ENCODE measurements around the gene MRPL11.

Gene MRPL11

DNA sequence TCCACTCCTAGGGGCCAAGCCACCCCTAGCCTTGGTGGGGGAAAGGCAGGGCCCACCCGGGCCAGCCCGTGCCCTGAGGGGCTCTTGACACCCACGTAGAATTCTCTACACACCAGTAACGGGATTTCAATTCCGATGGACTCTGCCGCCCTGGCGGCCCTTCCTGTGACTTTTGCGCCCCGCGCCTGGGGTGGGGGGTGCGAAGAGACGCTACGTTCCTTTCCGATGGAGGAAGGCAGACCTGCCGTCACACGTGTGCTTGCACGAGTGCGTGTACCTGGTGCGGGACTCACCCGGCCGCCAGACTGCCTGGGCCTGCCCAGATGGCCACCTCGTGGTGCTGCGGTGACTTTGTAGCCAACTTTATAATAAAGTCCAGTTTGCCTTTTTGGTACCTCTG lies 12.3 kb downstream of the MRPL11 start:
- H3K4me3 ChIP-seq (ENCODE audit: low read depth, low read length) = no peak overlapping the region

DNA sequence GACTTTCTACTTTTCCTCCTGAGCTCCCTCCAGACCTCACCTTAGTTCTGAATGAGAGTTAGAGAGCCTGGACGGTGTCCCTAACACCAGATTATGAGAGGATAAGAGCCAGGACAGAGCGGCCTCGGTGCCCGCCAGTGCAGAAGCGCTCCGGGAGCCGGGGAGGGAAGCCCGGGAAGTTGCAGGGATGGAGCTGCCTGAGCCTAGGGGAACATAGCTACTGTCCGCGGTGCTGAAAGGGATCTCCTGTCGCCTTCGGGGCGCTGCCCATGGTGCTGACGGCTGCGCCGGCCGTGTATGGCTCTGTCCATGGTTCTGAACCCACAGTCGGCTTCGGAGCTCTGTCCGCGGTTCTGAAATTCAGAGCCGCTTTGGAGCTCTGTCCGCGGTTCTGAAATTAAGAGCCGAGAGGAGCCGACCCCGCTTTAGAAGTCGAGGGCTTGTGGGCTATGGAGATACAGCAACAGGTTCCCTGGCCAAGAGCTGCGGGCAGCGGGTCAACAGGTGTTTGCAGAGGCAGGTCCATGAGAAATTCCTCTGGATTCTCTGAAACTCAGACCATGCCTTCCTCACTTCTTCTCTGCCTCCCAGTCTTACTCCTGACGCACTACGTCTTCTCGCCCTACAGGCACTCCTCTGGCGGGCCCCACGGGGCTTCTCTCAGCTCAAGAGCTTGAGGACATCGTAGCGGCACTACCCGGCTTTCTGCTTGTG lies 17.0 kb downstream of the MRPL11 start:
- no peak overlapping the region for H3K4me3 ChIP-seq (ENCODE audit: low read depth, low read length)

More for the DNA sequence above, 12.3 kb downstream of the MRPL11 start:
- TF ChIP-seq, protein P1, sequence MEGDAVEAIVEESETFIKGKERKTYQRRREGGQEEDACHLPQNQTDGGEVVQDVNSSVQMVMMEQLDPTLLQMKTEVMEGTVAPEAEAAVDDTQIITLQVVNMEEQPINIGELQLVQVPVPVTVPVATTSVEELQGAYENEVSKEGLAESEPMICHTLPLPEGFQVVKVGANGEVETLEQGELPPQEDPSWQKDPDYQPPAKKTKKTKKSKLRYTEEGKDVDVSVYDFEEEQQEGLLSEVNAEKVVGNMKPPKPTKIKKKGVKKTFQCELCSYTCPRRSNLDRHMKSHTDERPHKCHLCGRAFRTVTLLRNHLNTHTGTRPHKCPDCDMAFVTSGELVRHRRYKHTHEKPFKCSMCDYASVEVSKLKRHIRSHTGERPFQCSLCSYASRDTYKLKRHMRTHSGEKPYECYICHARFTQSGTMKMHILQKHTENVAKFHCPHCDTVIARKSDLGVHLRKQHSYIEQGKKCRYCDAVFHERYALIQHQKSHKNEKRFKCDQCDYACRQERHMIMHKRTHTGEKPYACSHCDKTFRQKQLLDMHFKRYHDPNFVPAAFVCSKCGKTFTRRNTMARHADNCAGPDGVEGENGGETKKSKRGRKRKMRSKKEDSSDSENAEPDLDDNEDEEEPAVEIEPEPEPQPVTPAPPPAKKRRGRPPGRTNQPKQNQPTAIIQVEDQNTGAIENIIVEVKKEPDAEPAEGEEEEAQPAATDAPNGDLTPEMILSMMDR (IDR thresholded peaks at IDR 0.05; ENCODE audit: borderline replicate concordance, insufficient read depth, low read depth, low read length) = no peak

DNA sequence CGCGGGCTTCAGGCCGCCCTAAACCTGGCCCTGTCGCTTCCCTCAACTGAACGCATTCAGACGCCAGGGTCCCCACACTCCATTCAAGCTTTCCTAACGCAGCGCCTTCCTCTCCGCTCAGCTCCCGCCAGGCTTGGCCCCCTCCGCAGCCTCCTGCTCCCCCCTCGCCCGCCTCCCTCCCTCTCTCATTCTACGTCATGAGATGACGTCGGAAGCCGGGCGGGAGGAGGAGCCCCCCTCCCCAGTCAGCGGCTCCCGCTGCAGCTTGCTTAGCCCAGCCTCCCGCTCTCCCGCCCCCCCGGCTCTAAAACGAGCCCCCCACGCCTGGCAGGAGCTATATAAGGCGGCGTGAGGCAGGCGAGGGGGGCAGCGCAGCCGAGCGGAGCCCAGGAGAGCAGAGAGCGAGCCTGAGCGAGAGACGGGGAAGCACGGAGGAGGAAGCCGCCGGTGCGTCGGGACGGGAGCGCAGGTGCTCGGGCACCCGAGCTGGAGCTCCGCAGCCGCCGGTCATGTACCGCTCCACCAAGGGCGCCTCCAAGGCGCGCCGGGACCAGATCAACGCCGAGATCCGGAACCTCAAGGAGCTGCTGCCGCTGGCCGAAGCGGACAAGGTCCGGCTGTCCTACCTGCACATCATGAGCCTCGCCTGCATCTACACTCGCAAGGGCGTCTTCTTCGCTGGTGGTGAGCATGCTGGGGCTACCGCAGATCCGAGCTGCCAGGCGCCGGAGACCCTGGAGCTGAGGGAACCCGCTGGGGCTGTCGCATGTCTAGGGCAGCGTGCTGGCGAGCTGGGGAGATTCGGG lies 17.8 kb downstream of the MRPL11 start, which contains the start of gene NPAS4:
NPAS4 (plus strand) TSS at position 365 of the 806 bp plus-strand sequence; CDS start at position 510, 145 bp downstream.
- no peak within 1 kb of the TSS for H3K4me3 ChIP-seq (ENCODE audit: low read depth, low read length)
- TF ChIP-seq, protein P1 (IDR thresholded peaks at IDR 0.05; ENCODE audit: borderline replicate concordance, insufficient read depth, low read depth, low read length) = no peak

More for the DNA sequence above, 17.0 kb downstream of the MRPL11 start:
- TF ChIP-seq, protein P1 (IDR thresholded peaks at IDR 0.05; ENCODE audit: borderline replicate concordance, insufficient read depth, low read depth, low read length) = no peak

DNA sequence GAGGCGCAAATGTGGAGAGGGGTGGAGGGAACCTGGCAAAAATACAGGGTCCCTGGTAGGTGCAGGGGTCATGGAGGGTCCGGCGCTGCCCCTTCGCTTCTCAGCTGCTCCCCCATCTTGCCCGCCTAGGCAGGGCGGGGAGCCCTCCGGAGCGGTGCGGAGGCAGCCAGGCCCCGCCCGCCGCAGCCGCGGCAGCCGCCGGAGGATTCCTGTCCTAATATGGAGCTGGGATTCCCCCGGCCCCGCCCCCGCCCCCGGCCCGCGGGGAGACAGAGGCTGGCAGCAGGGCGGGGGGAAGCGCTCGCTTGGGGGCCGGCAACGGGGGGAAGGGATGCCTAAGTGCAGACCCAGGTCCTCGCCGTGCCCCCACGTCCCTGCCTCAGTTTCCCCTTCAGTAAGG lies 18.8 kb downstream of the MRPL11 start:
- TF ChIP-seq, protein P1 (IDR thresholded peaks at IDR 0.05; ENCODE audit: borderline replicate concordance, insufficient read depth, low read depth, low read length) = no peak
- H3K4me3 ChIP-seq (ENCODE audit: low read depth, low read length) = no peak overlapping the region

DNA sequence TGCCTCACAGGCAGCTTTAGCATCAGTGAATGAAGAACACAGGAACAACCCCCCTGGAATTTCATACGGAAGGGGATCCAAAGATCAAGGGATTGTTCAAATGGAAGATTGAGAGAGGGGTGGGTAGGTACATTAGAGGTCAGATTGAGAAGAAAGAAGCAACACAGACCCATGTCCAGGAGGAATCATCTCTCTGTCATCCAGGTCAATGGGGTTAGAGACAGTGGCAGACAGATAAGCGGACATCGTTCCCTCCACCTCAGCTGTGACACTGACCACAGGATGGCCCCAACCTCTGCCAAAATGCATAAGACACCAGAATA lies 19.7 kb downstream of the MRPL11 start:
- TF ChIP-seq, protein P1 (IDR thresholded peaks at IDR 0.05; ENCODE audit: borderline replicate concordance, insufficient read depth, low read depth, low read length) = no peak
- no peak overlapping the region for H3K4me3 ChIP-seq (ENCODE audit: low read depth, low read length)

DNA sequence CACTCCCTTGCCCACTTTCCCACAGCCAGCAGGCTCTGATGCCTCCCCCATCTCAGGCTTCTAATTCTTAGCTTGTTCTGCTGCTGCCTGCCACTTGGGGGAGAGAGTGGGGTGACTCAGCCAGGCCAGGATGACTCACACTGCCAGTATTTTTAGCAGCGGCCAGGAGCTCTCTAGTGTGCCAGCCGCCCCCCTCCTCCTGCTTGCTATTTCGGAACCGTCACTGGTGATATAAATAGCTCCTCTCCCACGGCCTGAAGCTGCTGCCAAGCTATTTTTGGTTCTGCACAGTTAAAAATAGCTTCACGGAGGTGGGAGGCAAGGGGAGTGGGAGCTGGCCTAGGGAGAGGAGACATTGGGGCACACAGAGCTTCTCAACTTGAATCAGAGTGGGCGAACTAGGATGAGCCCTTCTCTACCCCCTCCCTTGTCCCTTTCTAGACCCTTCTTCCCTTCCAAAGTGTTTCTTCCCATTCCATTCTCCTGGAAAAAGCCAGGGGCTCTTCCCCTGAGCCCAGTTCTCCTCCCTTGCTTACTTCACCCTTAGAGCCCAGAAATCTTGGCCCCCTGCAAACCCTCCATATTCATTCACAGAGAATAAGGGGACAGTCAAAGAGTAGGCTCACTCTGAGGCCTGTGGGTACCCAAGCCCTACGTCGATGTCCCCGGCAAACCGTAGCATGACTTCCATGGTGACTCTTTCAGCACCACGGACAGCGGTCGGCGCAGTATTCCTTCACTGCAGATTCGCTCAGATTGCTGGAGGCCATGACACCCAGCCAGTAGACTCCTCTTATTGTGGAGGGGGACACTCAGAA lies 20.3 kb downstream of the MRPL11 start:
- TF ChIP-seq, protein P1 (IDR thresholded peaks at IDR 0.05; ENCODE audit: borderline replicate concordance, insufficient read depth, low read depth, low read length) = peak; percentile 43; the same call in 1 of the 2 replicates
- no peak overlapping the region for H3K4me3 ChIP-seq (ENCODE audit: low read depth, low read length)
